HS-27A (cell line): ENCODE measurements around the gene CNFN.

ENCODE experiments used
- DNase-seq: peaks from one replicate; pipeline ENCODE4 v3.0.0-alpha.2; 2012; ENCODE audit warnings: low read depth, missing footprints

Gene CNFN

DNA sequence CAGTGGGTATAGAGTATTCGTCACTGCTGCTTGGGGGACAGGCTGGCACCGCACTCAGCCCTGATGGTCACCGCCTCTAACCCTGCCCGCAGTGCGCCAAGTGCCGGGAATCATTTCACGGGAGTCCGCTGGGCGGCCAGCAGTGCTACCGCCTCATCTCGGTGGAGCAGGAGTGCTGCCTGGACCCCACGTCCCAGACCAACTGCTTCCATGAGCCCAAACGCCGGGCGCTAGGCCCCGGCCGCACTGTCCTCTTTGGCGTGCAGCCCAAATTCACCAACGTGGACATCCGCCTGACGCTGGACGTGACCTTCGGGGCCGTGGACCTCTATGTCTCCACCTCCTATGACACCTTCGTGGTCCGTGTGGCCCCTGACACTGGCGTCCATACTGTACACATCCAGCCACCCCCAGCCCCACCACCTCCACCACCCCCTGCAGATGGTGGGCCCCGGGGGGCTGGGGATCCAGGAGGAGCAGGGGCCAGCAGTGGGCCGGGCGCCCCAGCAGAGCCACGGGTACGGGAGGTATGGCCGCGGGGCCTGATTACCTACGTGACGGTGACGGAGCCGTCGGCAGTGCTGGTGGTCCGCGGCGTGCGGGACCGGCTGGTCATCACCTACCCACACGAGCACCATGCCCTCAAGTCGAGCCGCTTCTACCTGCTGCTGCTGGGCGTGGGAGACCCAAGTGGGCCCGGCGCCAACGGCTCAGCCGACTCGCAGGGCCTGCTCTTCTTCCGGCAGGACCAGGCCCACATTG, 14.5 kb downstream of the CNFN start:
- DNase-seq = no peak

DNA sequence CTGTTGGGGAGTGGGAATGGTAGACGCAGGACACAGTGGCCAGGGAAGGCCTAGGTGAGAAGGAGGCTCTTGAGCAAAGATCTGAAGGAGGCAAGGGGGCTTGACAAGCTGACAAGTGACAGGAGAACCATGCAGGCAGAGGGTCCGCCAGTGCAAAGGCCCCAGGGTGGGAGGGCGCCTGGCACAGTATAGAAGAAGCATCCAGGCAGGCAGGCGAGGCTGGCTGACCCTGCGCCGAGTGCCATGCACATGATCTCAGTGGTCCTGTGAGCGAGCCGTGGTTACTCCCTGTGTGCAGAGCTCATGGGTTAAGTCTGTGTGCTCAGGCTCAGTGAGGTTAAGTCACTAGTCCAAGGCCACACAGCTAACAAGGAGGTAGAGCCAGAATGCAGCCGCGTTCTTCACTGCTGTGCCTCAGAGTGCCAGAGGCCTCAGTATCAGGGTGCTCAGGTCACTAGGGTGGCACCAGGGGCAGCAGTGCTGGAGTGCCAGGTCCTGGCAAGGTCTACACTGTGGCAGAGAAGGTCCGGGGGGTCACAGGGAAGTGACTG, 15.2 kb downstream of the CNFN start:
- no peak for DNase-seq

GRCh38 chr19:42370626-42371175, 19.4 kb downstream of the CNFN start:
- no peak for DNase-seq

- DNase-seq = no peak
Measured at GRCh38 chr19:42370068-42370520, 20.0 kb downstream of the CNFN start.

DNA sequence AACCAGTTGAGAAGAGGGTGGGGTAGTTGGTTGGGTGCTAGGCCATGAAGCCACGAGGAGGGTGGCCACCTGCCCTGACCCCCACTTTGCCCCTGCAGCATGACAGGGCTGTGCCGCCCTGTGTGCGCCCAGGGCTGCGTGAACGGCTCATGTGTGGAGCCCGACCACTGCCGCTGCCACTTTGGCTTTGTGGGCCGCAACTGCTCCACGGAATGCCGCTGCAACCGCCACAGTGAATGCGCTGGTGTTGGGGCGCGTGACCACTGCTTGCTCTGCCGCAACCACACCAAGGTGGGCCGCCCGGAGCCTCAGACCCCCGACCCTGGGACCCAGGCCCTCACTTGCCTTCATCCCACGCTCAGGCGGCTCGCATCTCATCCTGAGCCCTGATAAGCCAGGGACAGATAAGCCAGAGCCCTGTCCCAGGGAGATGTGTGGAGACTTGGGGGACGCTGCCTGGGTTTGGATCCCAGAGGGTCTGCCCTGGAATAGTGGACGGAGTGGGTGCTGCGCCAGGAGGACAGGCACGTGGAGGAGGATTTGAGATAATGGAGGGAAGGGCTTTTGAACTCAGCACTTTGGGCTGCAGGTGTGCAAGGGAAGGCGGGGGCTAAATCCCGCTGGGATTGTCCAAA, 20.5 kb downstream of the CNFN start:
- DNase-seq = no peak

GRCh38 chr19:42368765-42369164, 21.3 kb downstream of the CNFN start:
- no peak for DNase-seq

DNA sequence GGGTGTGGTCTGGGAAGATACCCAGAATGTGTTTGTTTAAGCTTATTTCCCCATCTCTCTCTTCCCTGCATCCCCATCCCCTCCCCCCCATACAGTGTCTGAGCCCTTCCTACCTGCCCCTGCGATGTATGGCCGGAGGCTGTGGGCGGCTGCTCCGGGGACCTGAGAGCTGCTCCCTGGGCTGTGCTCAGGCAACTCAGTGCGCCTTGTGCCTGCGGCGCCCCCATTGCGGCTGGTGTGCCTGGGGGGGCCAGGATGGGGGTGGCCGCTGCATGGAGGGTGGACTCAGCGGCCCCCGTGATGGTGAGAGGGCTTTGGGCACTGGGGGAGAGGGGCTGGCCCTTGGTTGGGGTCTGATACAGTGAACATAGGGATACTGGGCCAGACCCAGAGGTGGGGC, 21.7 kb downstream of the CNFN start:
- no peak for DNase-seq

- DNase-seq = no peak
Measured at GRCh38 chr19:42367929-42368328, 22.2 kb downstream of the CNFN start.

- no peak for DNase-seq
Measured at GRCh38 chr19:42366673-42367072, 23.4 kb downstream of the CNFN start.

DNA sequence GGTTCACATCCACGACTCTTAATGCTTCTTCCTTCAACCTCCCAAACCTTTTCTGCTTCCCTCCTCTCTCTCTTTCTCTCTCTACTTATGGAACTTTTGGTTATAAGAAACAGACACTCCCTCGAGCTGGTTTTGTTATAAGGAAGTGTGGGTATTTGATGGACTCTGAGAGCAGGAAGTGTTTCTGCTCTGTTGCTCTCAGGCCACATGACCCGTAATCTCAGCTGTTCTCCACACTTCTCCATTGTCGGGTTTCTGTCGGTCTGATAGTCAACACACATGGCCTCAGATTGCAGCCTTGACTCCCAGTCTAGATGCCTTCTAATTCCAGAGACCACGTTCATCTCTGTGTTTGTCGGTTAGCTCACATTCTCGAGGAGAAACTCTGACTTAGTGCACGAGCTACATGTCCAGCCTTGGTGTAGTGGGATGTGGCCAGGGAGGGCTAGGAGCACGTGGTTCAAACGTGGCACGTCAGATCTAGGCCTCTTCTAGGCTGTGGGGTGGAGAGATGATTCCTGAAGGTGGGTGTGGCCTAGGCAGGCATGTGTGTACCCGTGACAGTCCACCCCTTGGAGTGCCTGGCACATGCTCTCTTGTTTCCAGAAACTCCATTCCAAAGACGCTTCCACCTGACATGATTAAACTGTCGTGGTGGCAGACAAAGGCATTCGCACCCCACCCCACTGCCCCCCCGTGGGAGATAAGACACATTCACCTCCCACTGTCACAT, 26.3 kb downstream of the CNFN start:
- no peak for DNase-seq

- DNase-seq = no peak
Measured at GRCh38 chr19:42362891-42363440, 27.1 kb downstream of the CNFN start.

- DNase-seq = no peak
Measured at GRCh38 chr19:42362342-42362741, 27.8 kb downstream of the CNFN start.

DNA sequence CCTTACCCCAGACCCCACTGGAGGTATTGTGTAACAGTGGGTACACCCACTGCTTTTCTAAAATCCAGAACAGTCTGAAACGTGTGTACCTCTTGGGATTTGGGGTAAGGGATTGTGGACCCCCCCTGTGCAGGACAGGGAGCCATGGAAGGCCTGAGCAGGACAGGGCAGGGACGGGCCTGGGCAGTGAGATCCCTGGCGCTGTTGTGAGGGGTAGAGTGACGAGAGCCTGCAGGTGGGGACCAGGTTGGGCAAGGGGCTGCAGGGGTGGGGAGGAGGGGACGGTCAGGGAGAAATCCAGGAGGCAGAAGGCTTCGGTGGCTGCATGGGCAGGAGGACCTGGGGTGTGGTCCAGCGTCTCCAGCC, 28.6 kb downstream of the CNFN start:
- DNase-seq = no peak

DNA sequence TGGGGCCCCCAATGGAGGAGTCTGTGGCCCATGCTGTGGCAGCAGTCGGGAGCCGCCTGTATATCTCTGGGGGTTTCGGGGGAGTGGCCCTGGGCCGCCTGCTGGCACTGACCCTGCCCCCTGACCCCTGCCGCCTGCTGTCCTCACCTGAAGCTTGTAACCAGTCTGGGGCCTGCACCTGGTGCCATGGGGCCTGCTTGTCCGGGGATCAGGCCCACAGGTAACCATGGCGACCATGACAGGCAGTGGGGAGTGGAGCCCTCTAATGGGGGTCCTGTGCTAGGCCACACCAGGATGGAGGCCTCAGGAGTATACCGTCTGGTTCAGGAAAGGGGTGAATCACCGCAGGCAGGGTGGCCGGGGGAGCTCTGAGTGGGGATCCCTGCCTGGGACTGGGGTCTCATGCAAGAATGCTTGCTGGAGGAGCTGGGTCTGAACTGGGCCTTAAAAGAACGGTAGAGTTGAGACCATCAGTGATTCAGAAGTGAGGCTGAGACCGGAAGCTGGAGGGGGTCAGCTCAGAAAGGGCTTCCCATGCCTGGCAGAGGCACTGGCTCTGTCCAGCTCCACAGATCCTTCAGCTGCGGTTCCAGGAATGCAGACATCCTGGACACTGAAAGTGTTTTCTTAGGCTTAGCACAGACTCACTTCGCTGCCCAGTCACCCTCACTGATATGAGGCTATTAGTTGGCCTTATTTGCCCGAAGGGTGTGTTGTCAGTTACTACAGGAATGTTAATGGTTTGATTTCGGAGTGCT, 29.1 kb downstream of the CNFN start:
- peak; percentile 17 for DNase-seq

GRCh38 chr19:42357290-42357689, 32.8 kb downstream of the CNFN start:
- DNase-seq = no peak

DNA sequence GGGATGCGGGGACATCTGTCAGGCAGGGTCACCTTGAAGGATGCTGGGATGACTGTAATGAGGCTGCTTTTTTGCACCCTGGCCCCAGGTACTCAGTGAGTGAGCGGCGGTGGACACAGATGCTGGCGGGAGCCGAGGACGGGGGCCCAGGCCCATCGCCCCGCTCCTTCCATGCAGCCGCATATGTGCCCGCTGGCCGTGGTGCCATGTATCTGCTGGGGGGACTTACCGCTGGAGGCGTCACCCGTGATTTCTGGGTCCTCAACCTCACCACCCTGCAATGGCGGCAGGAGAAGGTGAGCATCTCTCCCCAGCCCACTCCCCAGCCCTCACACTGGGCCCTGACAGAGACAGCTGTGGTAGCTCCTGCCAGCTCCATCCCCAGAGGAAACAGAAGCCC, 33.4 kb downstream of the CNFN start:
- no peak for DNase-seq

- DNase-seq = no peak
Measured at GRCh38 chr19:42355896-42356295, 34.2 kb downstream of the CNFN start.

- no peak for DNase-seq
Measured at GRCh38 chr19:42353341-42354015, 36.6 kb downstream of the CNFN start.

- DNase-seq = no peak
Measured at GRCh38 chr19:42352301-42353259, 37.5 kb downstream of the CNFN start.
